HEK293 (cell line): Measurements from ENCODE around the gene PAX2.

Source experiments
- HIC1 ChIP-seq: fragments of 450-650 bp; formaldehyde crosslinking; IDR thresholded peaks from 2 replicates; pipeline ENCODE4 v1.5.1; 2016; ENCODE audit warnings: missing biosample characterization, missing genetic modification characterization
- MEIS1 ChIP-seq: sonication (generic); formaldehyde crosslinking; IDR thresholded peaks from 2 replicates; pipeline ENCODE4 v1.8.1; 2022; ENCODE audit warnings: missing genetic modification reagents, mild to moderate bottlenecking, borderline replicate concordance
- ZNF18 ChIP-seq: fragments of 450-650 bp; formaldehyde crosslinking; IDR thresholded peaks from 2 replicates; pipeline ENCODE4 v1.5.1; 2016; ENCODE audit warnings: missing biosample characterization, missing genetic modification characterization

- no peak for TF ChIP-seq ZNF18 (tag by site-specific recombination)
- TF ChIP-seq MEIS1 (CRISPR knock-in tag), result no peak
- TF ChIP-seq HIC1 (tag by site-specific recombination), result no peak
These were observed 42.9 kb downstream of the PAX2 start for GRCh38 chr10:100788002-100788903.
